Adrenal gland (tissue), 12 donors: ENCODE measurements around the gene SPDYE4. TPM values are rescaled to one million over a fixed set of nuclear protein-coding genes. Genes with fewer than 3 reads are reported as not detected.

Experiments
- DNase-seq, 7 donors: peaks; one replicate each; pipeline ENCODE4 v3.0.0-alpha.2; 2019 to 2020
- H3K27ac ChIP-seq, 5 donors: fragments of 200-600 bp; sonication (generic) in 4 of 5; 1 replicate in 3 of 5; 2 replicates in 2 of 5; pipeline versions ENCODE4 v1.5.1 to v1.8.0; 2016 to 2020; ENCODE audit warnings: mild to moderate bottlenecking in 1 of 5
- H3K27me3 ChIP-seq: fragments of 200-600 bp; 2 replicates; pipeline ENCODE4 v1.8.0; 2021
- H3K36me3 ChIP-seq, 2 donors: fragments of 200-600 bp; replicated peaks in 1 of 2; 1 replicate in 1 of 2; 2 replicates in 1 of 2; pipeline versions ENCODE4 v1.5.1 to v1.8.0; 2018 to 2022
- H3K4me1 ChIP-seq, 2 donors: fragments of 200-600 bp; replicated peaks in 1 of 2; 1 replicate in 1 of 2; 2 replicates in 1 of 2; pipeline versions ENCODE4 v1.5.1 to v1.8.0; 2018 to 2021
- H3K4me3 ChIP-seq, 4 donors: fragments of 200-600 bp; sonication (generic) in 3 of 4; one replicate each; pipeline ENCODE4 v1.5.1; 2016 to 2018
- H3K9me3 ChIP-seq, 3 donors: fragments of 200-600 bp; sonication (generic) in 1 of 3; replicated peaks in 1 of 3; 1 replicate in 2 of 3; 2 replicates in 1 of 3; pipeline versions ENCODE4 v1.5.1 to v1.8.0; 2016 to 2021
- POLR2A ChIP-seq, 2 donors: fragments of 450-650 bp; IDR thresholded peaks; one replicate each; pipeline ENCODE4 v1.6.1; 2017; ENCODE audit warnings: antibody characterized with exemption in 2 of 2, mild to moderate bottlenecking in 2 of 2, moderate library complexity in 1 of 2
- WGBS, 4 donors: extraction: QIAGEN DNeasy Blood & Tissue Kit in 2 of 4; methylation state at CpG; one replicate each; pipeline versions ENCODE4 v1.1.5 to v1.1.7; 2013 to 2017; 5-methylcytosine and 5-hydroxymethylcytosine counted together
- intact Hi-C, 2 donors: fragments of 100-400 bp; cut with DNase I; formaldehyde crosslinking; loops; one replicate each; pipeline versions ENCODE4 v1.14.1 to v1.15.0; 2022 to 2023
- polyA plus RNA-seq, 3 donors: library from polyadenylated mRNA; stranded (reverse); fragments of 200-250 nt in 2 of 3; fragments of 350-450 nt in 1 of 3; fragmentation: Illumina TruSeq in 1 of 3; extraction: RNeasy Lipid Tissue Mini Kit (QIAGEN cat#74804) in 1 of 3; gene quantifications; one replicate each; pipeline ENCODE4 v1.2.3, GENCODE V29; 2013 to 2014
- total RNA-seq, 9 donors: library from RNA; depleted of rRNA in 4 of 9; stranded (reverse); fragments of >200 nt in 4 of 9; fragments of 120-200 nt in 1 of 9; fragmentation: NEBNext Ultra II Directional in 1 of 9; extraction: Animal tissue kit (Norgen Biotek cat#: 25700) in 1 of 9; gene quantifications; one replicate each; pipeline versions ENCODE4 v1.1.0 to v1.2.4, GENCODE V29; 2013 to 2023
- TF ChIP-seq, protein P1 (sequence below), 6 experiments: fragments of 450-650 bp in 4 of 6; fragments of 200-600 bp in 2 of 6; sonication (generic) in 1 of 6; IDR thresholded peaks; 1 replicate in 5 of 6; 2 replicates in 1 of 6; pipeline versions ENCODE4 v1.5.1 to v1.8.0; 2016 to 2021; ENCODE audit warnings: antibody characterized with exemption in 6 of 6, mild to moderate bottlenecking in 2 of 6, moderate library complexity in 1 of 6
- donor health status: healthy with polysubstance abuse.
- donor health status: Bipolar disorder and iron deficiency.
- donor health status: DM: yes; HTN: yes; CAD: no.
- donor health status: DM: no; HTN: no; CAD: no.
- donor health status: DM: no; HTN: no; CAD: no.
- donor health status: DM: yes; HTN: yes; CAD: no.

Gene SPDYE4
- total and polyA plus RNA-seq, 12 donors: not detected

DNA sequence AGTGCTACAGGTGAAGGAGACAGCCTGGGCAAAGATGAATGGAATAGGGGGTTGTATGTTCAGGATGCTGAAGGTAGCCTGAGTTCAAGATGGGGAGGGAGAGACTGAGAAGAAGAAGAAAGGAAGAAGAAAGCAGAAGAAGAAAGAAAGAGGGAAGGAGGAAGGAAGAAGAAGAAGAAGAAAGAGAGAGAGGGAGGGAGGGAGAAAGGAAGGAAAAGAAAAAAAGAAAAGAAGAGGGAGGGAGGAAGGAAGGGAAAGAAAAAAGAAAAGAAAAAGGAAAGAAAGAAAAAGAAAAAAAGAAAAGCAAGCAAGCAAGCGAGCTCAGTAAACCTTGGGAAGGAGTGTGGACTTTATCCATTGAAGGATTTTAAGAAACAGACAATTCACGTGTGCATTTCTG lies 21.6 kb downstream of the SPDYE4 start:
- intact Hi-C loops: no loop called here

DNA sequence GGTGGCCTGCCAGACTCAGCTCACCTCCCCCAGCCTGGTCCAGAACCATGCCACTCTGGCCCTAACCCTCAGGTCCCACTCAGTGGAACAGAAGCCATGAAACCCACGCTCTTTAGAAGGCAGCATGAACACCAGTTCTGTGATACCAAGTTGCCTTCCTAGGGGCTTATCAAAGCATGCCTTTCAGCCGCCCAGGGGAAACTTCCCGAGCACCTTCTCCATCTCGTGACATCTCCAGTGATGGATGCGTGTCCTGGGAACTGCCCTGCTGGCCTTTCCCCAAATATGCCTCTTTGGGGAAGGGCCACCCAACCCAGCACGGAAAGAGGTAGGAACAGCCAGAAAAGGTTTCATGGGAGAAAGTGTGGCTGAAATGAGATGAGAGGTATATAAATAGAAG lies 22.0 kb downstream of the SPDYE4 start:
- Histone ChIP-seq H3K4me3 (no peak overlapping the region), H3K27ac (no peak overlapping the region), H3K27me3 (no peaks in the 10 kb centered on the region), H3K36me3 (no peaks in the 10 kb centered on the region), H3K9me3 (no peaks in the 10 kb centered on the region), H3K4me1 (no peaks in the 10 kb centered on the region)
- DNase-seq: no peak
- WGBS, 4 donors: 63 to 64% (median 63%) methylated on average over 5 to 6 of the region's 6 CpGs
- no peak for TF ChIP-seq POLR2A (IDR thresholded peaks at IDR 0.05)
- TF ChIP-seq, protein P1, sequence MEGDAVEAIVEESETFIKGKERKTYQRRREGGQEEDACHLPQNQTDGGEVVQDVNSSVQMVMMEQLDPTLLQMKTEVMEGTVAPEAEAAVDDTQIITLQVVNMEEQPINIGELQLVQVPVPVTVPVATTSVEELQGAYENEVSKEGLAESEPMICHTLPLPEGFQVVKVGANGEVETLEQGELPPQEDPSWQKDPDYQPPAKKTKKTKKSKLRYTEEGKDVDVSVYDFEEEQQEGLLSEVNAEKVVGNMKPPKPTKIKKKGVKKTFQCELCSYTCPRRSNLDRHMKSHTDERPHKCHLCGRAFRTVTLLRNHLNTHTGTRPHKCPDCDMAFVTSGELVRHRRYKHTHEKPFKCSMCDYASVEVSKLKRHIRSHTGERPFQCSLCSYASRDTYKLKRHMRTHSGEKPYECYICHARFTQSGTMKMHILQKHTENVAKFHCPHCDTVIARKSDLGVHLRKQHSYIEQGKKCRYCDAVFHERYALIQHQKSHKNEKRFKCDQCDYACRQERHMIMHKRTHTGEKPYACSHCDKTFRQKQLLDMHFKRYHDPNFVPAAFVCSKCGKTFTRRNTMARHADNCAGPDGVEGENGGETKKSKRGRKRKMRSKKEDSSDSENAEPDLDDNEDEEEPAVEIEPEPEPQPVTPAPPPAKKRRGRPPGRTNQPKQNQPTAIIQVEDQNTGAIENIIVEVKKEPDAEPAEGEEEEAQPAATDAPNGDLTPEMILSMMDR (IDR thresholded peaks at IDR 0.05): no peak
- intact Hi-C loops: no loop called here

More for the DNA sequence above, 21.6 kb downstream of the SPDYE4 start:
- no peaks in the 10 kb centered on the region for H3K9me3 ChIP-seq
- no peak overlapping the region for H3K4me3 ChIP-seq
- TF ChIP-seq, protein P1 (IDR thresholded peaks at IDR 0.05): no peak
- no peak for TF ChIP-seq POLR2A (IDR thresholded peaks at IDR 0.05)
- H3K36me3 ChIP-seq: no peaks in the 10 kb centered on the region
- no peak overlapping the region for H3K27ac ChIP-seq
- WGBS, 4 donors: 66 to 74% (median 68%) methylated on average over 2 of the region's 2 CpGs
- H3K4me1 ChIP-seq: no peaks in the 10 kb centered on the region
- H3K27me3 ChIP-seq: no peaks in the 10 kb centered on the region
- DNase-seq: no peak

DNA sequence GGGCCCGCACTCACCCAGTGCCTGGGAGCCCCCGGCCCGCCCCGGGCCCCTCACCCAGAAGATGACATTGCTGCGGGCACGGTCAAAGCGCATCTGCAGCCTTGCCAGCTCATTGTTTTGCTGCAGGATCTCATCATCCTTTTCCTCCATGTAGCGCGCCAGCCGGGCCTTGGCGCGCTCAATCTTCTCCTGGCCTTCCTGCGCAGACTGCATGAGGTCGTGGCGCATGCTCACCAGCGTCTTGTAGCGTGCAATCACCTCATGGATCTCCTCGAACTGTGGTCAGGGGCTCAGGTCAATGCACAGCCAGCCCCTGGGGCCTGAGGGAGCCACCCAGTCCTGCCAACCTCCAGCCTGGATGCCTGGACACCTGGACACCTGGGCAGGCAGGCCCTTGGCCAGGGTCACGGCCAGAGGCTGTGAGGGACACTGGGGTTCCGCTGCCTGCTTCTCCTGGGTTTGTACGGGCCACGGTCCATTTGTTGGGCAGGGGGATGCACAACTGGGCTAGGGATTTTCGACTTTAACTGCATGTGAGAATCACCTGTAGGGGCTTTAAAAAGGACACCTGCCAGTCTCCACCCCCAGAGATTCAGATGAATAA lies 22.9 kb downstream of the SPDYE4 start:
- TF ChIP-seq POLR2A (IDR thresholded peaks at IDR 0.05): no peak
- TF ChIP-seq, protein P1 (IDR thresholded peaks at IDR 0.05): no peak
- Histone ChIP-seq H3K4me3 (no peak overlapping the region), H3K9me3 (no peaks in the 10 kb centered on the region), H3K4me1 (no peaks in the 10 kb centered on the region), H3K36me3 (no peaks in the 10 kb centered on the region), H3K27ac (no peak overlapping the region), H3K27me3 (no peaks in the 10 kb centered on the region)
- intact Hi-C loops: no loop called here
- no peak for DNase-seq
- 85 to 92% (median 92%) methylated on average over 13 to 23 of the region's 23 CpGs for WGBS, 4 donors

DNA sequence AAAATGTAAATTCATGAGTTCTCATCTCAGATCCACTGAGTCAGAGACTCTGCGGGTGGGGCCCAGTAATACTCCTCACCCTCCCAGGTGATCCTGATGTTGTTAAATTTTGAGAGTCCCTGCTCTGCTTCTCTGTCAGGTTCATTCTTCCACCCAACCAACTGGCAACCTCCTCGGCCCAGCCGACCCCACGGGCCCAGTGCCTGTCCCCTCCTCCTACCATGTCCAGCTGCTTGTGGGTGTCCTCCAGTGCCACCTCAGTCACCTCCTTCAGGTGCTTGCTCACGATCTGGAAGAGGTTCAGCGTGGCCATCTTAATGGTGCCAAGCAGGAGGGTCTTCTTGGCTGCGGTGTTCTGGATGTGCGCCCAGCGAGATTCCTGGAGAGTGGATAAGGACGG lies 23.5 kb downstream of the SPDYE4 start:
- Histone ChIP-seq H3K4me1 (no peaks in the 10 kb centered on the region), H3K9me3 (no peaks in the 10 kb centered on the region), H3K27me3 (no peaks in the 10 kb centered on the region), H3K4me3 (no peak overlapping the region), H3K27ac (no peak overlapping the region), H3K36me3 (no peaks in the 10 kb centered on the region)
- intact Hi-C loops: no loop called here
- DNase-seq: no peak
- no peak for TF ChIP-seq POLR2A (IDR thresholded peaks at IDR 0.05)
- TF ChIP-seq, protein P1 (IDR thresholded peaks at IDR 0.05): no peak
- 91 to 95% (median 94%) methylated on average over 10 of the region's 10 CpGs for WGBS, 4 donors
